ENCODE measurements around the gene BCAS1. TPM values are rescaled to one million over a fixed set of nuclear protein-coding genes. Genes with fewer than 3 reads are reported as not detected.

BCAS1 gene
- total RNA-seq, 1 donor, result not detected

DNA sequence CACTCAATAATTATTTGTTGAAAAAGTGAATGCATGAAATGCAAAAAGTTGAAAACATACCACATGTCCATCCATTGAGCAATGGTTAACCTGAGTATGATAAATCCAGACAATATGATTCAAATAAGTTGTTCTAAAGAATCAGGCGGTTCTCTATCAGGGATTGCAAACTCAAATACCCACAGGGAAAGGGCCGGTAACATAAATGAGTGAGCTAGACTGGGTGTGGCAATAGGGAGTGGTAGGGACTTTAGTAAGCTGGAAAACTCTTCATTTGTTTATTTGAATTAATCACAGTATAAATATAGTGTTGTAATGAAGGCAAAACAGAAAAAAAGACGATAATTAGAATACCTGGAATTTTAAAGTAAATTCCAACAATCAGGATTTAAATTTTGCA, 106.3 kb downstream of the BCAS1 start:
- no peak overlapping the region for H2AFZ ChIP-seq (ENCODE audit: low read length)
- H3K4me1 ChIP-seq (ENCODE audit: insufficient read depth, low read length), result peaks cover 16% of the 10 kb centered on the region
- H3K79me2 ChIP-seq (ENCODE audit: insufficient read depth, low read length), result no peaks in the 10 kb centered on the region
- H3K9me3 ChIP-seq (ENCODE audit: low read depth, low read length), result no peaks in the 10 kb centered on the region
- H3K36me3 ChIP-seq (ENCODE audit: insufficient read depth, low read length), result no peaks in the 10 kb centered on the region
- no peaks in the 10 kb centered on the region for H3K27me3 ChIP-seq (ENCODE audit: insufficient read depth, low read length)
- H3K4me3 ChIP-seq (ENCODE audit: insufficient read depth, low read length), result no peak overlapping the region
- DNase-seq (ENCODE audit: insufficient read length, low spot score, missing footprints), result no peak
- H4K20me1 ChIP-seq (ENCODE audit: insufficient read depth, low read length), result no peaks in the 10 kb centered on the region
- no peak overlapping the region for H3K27ac ChIP-seq (ENCODE audit: low read depth, low read length)
- no peak overlapping the region for H3K4me2 ChIP-seq (ENCODE audit: insufficient read depth, low read length)
- TF ChIP-seq CTCF (IDR thresholded peaks at IDR 0.05; ENCODE audit: extremely low read depth, low read depth, low read length), result no peak

DNA sequence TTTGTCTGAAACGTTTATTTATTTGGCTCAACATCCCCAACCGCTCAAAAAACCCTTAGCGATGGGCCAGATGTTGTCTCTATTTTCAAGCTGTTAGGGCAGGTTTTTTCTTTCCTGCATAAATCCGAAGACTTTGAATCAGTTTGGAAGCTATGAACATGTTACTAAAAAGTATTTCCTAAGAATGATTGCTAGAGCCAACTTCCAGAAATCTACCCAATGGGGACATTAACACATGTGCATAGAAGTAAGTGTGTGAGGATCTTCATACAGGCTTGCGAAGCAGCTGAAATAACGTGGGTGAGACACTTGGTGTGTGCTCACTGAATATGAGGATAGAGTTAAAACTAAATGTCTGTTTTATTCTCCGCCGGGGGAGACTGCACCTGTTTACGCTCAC, 106.8 kb downstream of the BCAS1 start:
- Histone ChIP-seq H3K36me3 (ENCODE audit: insufficient read depth, low read length) (no peaks in the 10 kb centered on the region), H3K27me3 (ENCODE audit: insufficient read depth, low read length) (no peaks in the 10 kb centered on the region), H3K4me1 (ENCODE audit: insufficient read depth, low read length) (peaks cover 16% of the 10 kb centered on the region), H3K4me2 (ENCODE audit: insufficient read depth, low read length) (no peak overlapping the region), H4K20me1 (ENCODE audit: insufficient read depth, low read length) (no peaks in the 10 kb centered on the region), H3K4me3 (ENCODE audit: insufficient read depth, low read length) (no peak overlapping the region), H2AFZ (ENCODE audit: low read length) (no peak overlapping the region), H3K79me2 (ENCODE audit: insufficient read depth, low read length) (no peaks in the 10 kb centered on the region), H3K9me3 (ENCODE audit: low read depth, low read length) (no peaks in the 10 kb centered on the region), H3K27ac (ENCODE audit: low read depth, low read length) (no peak overlapping the region)
- DNase-seq (ENCODE audit: insufficient read length, low spot score, missing footprints), result no peak
- TF ChIP-seq CTCF (IDR thresholded peaks at IDR 0.05; ENCODE audit: extremely low read depth, low read depth, low read length), result no peak

- Histone ChIP-seq H2AFZ (ENCODE audit: low read length) (no peak overlapping the region), H4K20me1 (ENCODE audit: insufficient read depth, low read length) (no peaks in the 10 kb centered on the region), H3K79me2 (ENCODE audit: insufficient read depth, low read length) (no peaks in the 10 kb centered on the region), H3K27ac (ENCODE audit: low read depth, low read length) (no peak overlapping the region), H3K4me3 (ENCODE audit: insufficient read depth, low read length) (no peak overlapping the region), H3K27me3 (ENCODE audit: insufficient read depth, low read length) (no peaks in the 10 kb centered on the region), H3K9me3 (ENCODE audit: low read depth, low read length) (no peaks in the 10 kb centered on the region), H3K36me3 (ENCODE audit: insufficient read depth, low read length) (no peaks in the 10 kb centered on the region), H3K4me1 (ENCODE audit: insufficient read depth, low read length) (peaks cover 27% of the 10 kb centered on the region), H3K4me2 (ENCODE audit: insufficient read depth, low read length) (no peak overlapping the region)
- TF ChIP-seq CTCF (IDR thresholded peaks at IDR 0.05; ENCODE audit: extremely low read depth, low read depth, low read length), result no peak
- DNase-seq (ENCODE audit: insufficient read length, low spot score, missing footprints), result no peak
These were observed 108.0 kb downstream of the BCAS1 start for GRCh38 chr20:53962388-53962787.

DNA sequence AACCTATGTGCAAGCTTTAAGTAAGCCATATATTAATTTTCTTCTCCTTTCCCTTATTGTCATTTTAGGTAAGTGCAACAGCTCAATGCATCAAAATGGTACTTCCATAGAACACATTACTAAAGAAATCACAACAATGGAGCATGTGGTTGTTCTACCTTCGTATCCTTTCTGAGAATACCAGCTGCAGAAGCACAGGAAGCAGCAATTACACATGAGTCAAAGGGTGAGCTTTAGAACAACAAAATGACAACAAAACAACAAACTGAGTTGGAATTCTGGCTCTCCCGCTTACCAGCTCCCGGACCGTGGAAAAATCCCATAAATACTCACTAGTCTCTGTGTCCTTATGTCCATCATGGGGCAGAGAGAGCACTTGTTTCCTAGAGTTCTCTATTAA, 108.9 kb downstream of the BCAS1 start:
- Histone ChIP-seq H3K4me1 (ENCODE audit: insufficient read depth, low read length) (peaks cover 34% of the 10 kb centered on the region), H2AFZ (ENCODE audit: low read length) (no peak overlapping the region), H3K27ac (ENCODE audit: low read depth, low read length) (no peak overlapping the region), H3K27me3 (ENCODE audit: insufficient read depth, low read length) (no peaks in the 10 kb centered on the region), H3K79me2 (ENCODE audit: insufficient read depth, low read length) (no peaks in the 10 kb centered on the region), H4K20me1 (ENCODE audit: insufficient read depth, low read length) (no peaks in the 10 kb centered on the region), H3K4me2 (ENCODE audit: insufficient read depth, low read length) (no peak overlapping the region), H3K9me3 (ENCODE audit: low read depth, low read length) (no peaks in the 10 kb centered on the region), H3K36me3 (ENCODE audit: insufficient read depth, low read length) (no peaks in the 10 kb centered on the region), H3K4me3 (ENCODE audit: insufficient read depth, low read length) (no peak overlapping the region)
- no peak for DNase-seq (ENCODE audit: insufficient read length, low spot score, missing footprints)
- no peak for TF ChIP-seq CTCF (IDR thresholded peaks at IDR 0.05; ENCODE audit: extremely low read depth, low read depth, low read length)

Measured in osteoblast (primary cell).